ENCODE data around the gene TMEM236.

The TMEM236 gene

GRCh38 chr10:17817316-17817715 is 65.3 kb downstream of the TMEM236 start:
- TF ChIP-seq EZH2phosphoT487 (IDR thresholded peaks at IDR 0.05; ENCODE audit: borderline replicate concordance, low read length): no peak
- TF ChIP-seq CTCF (IDR thresholded peaks at IDR 0.05; ENCODE audit: low read depth, low read length, poor library complexity, severe bottlenecking): no peak
- H3K9me2 ChIP-seq (replicated peaks; ENCODE audit: control insufficient read depth, low read length): no peaks in the 10 kb centered on the region
- H4K20me1 ChIP-seq (ENCODE audit: control insufficient read depth, insufficient read depth, low read depth, low read length): no peaks in the 10 kb centered on the region
- no peaks in the 10 kb centered on the region for H3K9me3 ChIP-seq (ENCODE audit: control insufficient read depth, insufficient read depth, low read length)
- H3K79me2 ChIP-seq (ENCODE audit: control insufficient read depth, low read length): no peaks in the 10 kb centered on the region
- no peak overlapping the region for H3K27ac ChIP-seq (ENCODE audit: low read depth, low read length)
- no peak overlapping the region for H3K4me2 ChIP-seq (ENCODE audit: low read length)
- no peaks in the 10 kb centered on the region for H3K4me1 ChIP-seq (ENCODE audit: control insufficient read depth, low read length)
- H3K4me3 ChIP-seq (ENCODE audit: low read length): no peak overlapping the region
- H3K27me3 ChIP-seq (ENCODE audit: control insufficient read depth, low read length): no peaks in the 10 kb centered on the region
- H3K36me3 ChIP-seq (ENCODE audit: control insufficient read depth, low read length): no peaks in the 10 kb centered on the region
- no peaks in the 10 kb centered on the region for H3F3A ChIP-seq (ENCODE audit: control insufficient read depth, insufficient read depth)

GRCh38 chr10:17817790-17818189 is 65.8 kb downstream of the TMEM236 start:
- H3K27me3 ChIP-seq (ENCODE audit: control insufficient read depth, low read length): no peaks in the 10 kb centered on the region
- no peak overlapping the region for H3K4me3 ChIP-seq (ENCODE audit: low read length)
- no peaks in the 10 kb centered on the region for H3K4me1 ChIP-seq (ENCODE audit: control insufficient read depth, low read length)
- no peaks in the 10 kb centered on the region for H3K9me3 ChIP-seq (ENCODE audit: control insufficient read depth, insufficient read depth, low read length)
- no peak overlapping the region for H3K27ac ChIP-seq (ENCODE audit: low read depth, low read length)
- H3K79me2 ChIP-seq (ENCODE audit: control insufficient read depth, low read length): no peaks in the 10 kb centered on the region
- no peaks in the 10 kb centered on the region for H4K20me1 ChIP-seq (ENCODE audit: control insufficient read depth, insufficient read depth, low read depth, low read length)
- TF ChIP-seq EZH2phosphoT487 (IDR thresholded peaks at IDR 0.05; ENCODE audit: borderline replicate concordance, low read length): no peak
- no peak for TF ChIP-seq CTCF (IDR thresholded peaks at IDR 0.05; ENCODE audit: low read depth, low read length, poor library complexity, severe bottlenecking)
- H3K4me2 ChIP-seq (ENCODE audit: low read length): no peak overlapping the region
- H3K36me3 ChIP-seq (ENCODE audit: control insufficient read depth, low read length): no peaks in the 10 kb centered on the region
- H3K9me2 ChIP-seq (replicated peaks; ENCODE audit: control insufficient read depth, low read length): no peaks in the 10 kb centered on the region
- H3F3A ChIP-seq (ENCODE audit: control insufficient read depth, insufficient read depth): no peaks in the 10 kb centered on the region

- Histone ChIP-seq H3K9me2 (replicated peaks; ENCODE audit: control insufficient read depth, low read length) (no peaks in the 10 kb centered on the region), H4K20me1 (ENCODE audit: control insufficient read depth, insufficient read depth, low read depth, low read length) (no peaks in the 10 kb centered on the region)
These were observed 67.8 kb downstream of the TMEM236 start for GRCh38 chr10:17819836-17820235.

More at GRCh38 chr10:17819836-17820235, 67.8 kb downstream of the TMEM236 start:
- H3K36me3 ChIP-seq (ENCODE audit: control insufficient read depth, low read length): no peaks in the 10 kb centered on the region
- H3K27ac ChIP-seq (ENCODE audit: low read depth, low read length): no peak overlapping the region
- TF ChIP-seq EZH2phosphoT487 (IDR thresholded peaks at IDR 0.05; ENCODE audit: borderline replicate concordance, low read length) (no peak), CTCF (IDR thresholded peaks at IDR 0.05; ENCODE audit: low read depth, low read length, poor library complexity, severe bottlenecking) (no peak)
- no peaks in the 10 kb centered on the region for H3K4me1 ChIP-seq (ENCODE audit: control insufficient read depth, low read length)
- no peaks in the 10 kb centered on the region for H3F3A ChIP-seq (ENCODE audit: control insufficient read depth, insufficient read depth)
- H3K79me2 ChIP-seq (ENCODE audit: control insufficient read depth, low read length): no peaks in the 10 kb centered on the region
- no peak overlapping the region for H3K4me3 ChIP-seq (ENCODE audit: low read length)
- H3K9me3 ChIP-seq (ENCODE audit: control insufficient read depth, insufficient read depth, low read length): no peaks in the 10 kb centered on the region
- H3K27me3 ChIP-seq (ENCODE audit: control insufficient read depth, low read length): no peaks in the 10 kb centered on the region
- H3K4me2 ChIP-seq (ENCODE audit: low read length): no peak overlapping the region
